HCT116 (cell line): Measurements from ENCODE around the gene PLEKHM3. TPM values are rescaled to one million over a fixed set of nuclear protein-coding genes. Genes with fewer than 3 reads are reported as not detected.

Source experiments
- ATAC-seq: fragments of 200-7000 bp; cut with Tn5 transposase; 2 replicates; pipeline ENCODE4 v1.9.1; 2020; ENCODE audit warnings: mild to moderate bottlenecking, moderate library complexity
- BruUV-seq: library from RNA; stranded (reverse); fragments of 400-500 nt; replicated peaks from 2 replicates; lab custom pipeline; 2021; lab: Mats Ljungman, UMichigan
- CTCF ChIA-PET: fragments of 300-600 bp; sonication (Branson Sonifier 250); formaldehyde crosslinking; loops from one replicate; lab custom pipeline; 2021; ENCODE audit warnings: antibody characterized with exemption; lab: Charles Lee
- POLR2A ChIA-PET: fragments of 300-600, 350-600 bp; sonication (Branson Sonifier 250); formaldehyde crosslinking; loops from one replicate; lab custom pipeline; 2021; ENCODE audit warnings: antibody characterized with exemption; lab: Charles Lee
- RAD21 ChIA-PET, 2 experiments: fragments of 300-600 bp; sonication (Branson Sonifier 250); formaldehyde crosslinking; loops; one replicate each; lab custom pipeline; 2023; ENCODE audit warnings: low total read pairs in 2 of 2; ENCODE audit not compliant: uncharacterized antibody in 2 of 2, unreplicated experiment in 2 of 2, low non-redundant PET in 1 of 2; lab: Charles Lee
- DNase-seq: peaks from one replicate; pipeline ENCODE4 v3.0.0-alpha.2; 2010; ENCODE audit warnings: low read depth, low spot score
- H2AFZ ChIP-seq: fragments of 200-600 bp; shearing (Covaris generic), sonication (generic); 2 replicates; pipeline ENCODE4 v1.6.1; 2017; ENCODE audit warnings: low read depth, mixed run types, mixed read lengths, antibody characterized with exemption, low read length; ENCODE audit not compliant: poor library complexity, severe bottlenecking
- H3K27ac ChIP-seq: 2 replicates; pipeline ENCODE4 v1.5.1; 2012; ENCODE audit warnings: low read depth, low read length
- H3K27me3 ChIP-seq: fragments of 200-600 bp; sonication (generic); 2 replicates; pipeline ENCODE4 v1.6.1; 2016; ENCODE audit warnings: mixed run types, low read length, mixed read lengths; ENCODE audit not compliant: insufficient read depth
- H3K36me3 ChIP-seq, 2 experiments: fragments of 200-500 bp in 1 of 2; fragments of 200-600 bp in 1 of 2; sonication (Bioruptor generic) in 1 of 2; sonication (generic) in 1 of 2; 2 replicates each; pipeline versions ENCODE4 v1.5.1 to v1.6.1; 2014 to 2016; ENCODE audit warnings: low read length in 2 of 2, inconsistent platforms in 1 of 2, mixed read lengths in 1 of 2, mixed run types in 1 of 2; ENCODE audit not compliant: insufficient read depth in 2 of 2, control insufficient read depth in 1 of 2
- H3K4me1 ChIP-seq, 2 experiments: fragments of 200-600 bp in 1 of 2; sonication (generic) in 1 of 2; 2 replicates each; pipeline versions ENCODE4 v1.5.1 to v1.6.1; 2012 to 2017; ENCODE audit warnings: low read length in 2 of 2, inconsistent platforms in 1 of 2, mild to moderate bottlenecking in 1 of 2, mixed read lengths in 1 of 2, mixed run types in 1 of 2, moderate library complexity in 1 of 2; ENCODE audit not compliant: insufficient read depth in 2 of 2, control insufficient read depth in 1 of 2
- H3K4me2 ChIP-seq: fragments of 200-600 bp; sonication (generic); 2 replicates; pipeline ENCODE4 v1.6.1; 2017; ENCODE audit warnings: mixed run types, low read length, mixed read lengths
- H3K4me3 ChIP-seq, 2 experiments: fragments of 200-600 bp in 1 of 2; sonication (generic) in 1 of 2; replicated peaks in 1 of 2; 2 replicates each; pipeline ENCODE4 v1.5.1; 2011 to 2016; ENCODE audit warnings: low read length in 2 of 2, control low read depth in 1 of 2, low read depth in 1 of 2, mild to moderate bottlenecking in 1 of 2, mixed read lengths in 1 of 2, mixed run types in 1 of 2
- H3K79me2 ChIP-seq: fragments of 200-600 bp; sonication (generic); 2 replicates; pipeline ENCODE4 v1.6.1; 2017; ENCODE audit warnings: mild to moderate bottlenecking, mixed run types, low read length, moderate library complexity, mixed read lengths; ENCODE audit not compliant: insufficient read depth
- H3K9ac ChIP-seq: fragments of 200-600 bp; sonication (generic); 2 replicates; pipeline ENCODE4 v1.6.1; 2016; ENCODE audit warnings: low read length, mixed read lengths
- H3K9me2 ChIP-seq: fragments of 200-600 bp; sonication (generic), shearing (Covaris generic); 2 replicates; pipeline ENCODE4 v1.6.1; 2017; ENCODE audit warnings: mixed run types, mild to moderate bottlenecking, moderate library complexity; ENCODE audit not compliant: insufficient read depth
- H3K9me3 ChIP-seq, 2 experiments: fragments of 200-500 bp in 1 of 2; fragments of 200-600 bp in 1 of 2; sonication (Bioruptor generic) in 1 of 2; sonication (generic) in 1 of 2; 2 replicates each; pipeline ENCODE4 v1.6.1; 2014 to 2017; ENCODE audit warnings: low read length in 2 of 2, mixed read lengths in 2 of 2, inconsistent platforms in 1 of 2, low read depth in 1 of 2, mild to moderate bottlenecking in 1 of 2, mixed run types in 1 of 2, moderate library complexity in 1 of 2; ENCODE audit not compliant: control insufficient read depth in 1 of 2, insufficient read depth in 1 of 2
- H4K20me1 ChIP-seq: fragments of 200-600 bp; sonication (generic), shearing (Covaris generic); 2 replicates; pipeline ENCODE4 v1.6.1; 2017; ENCODE audit warnings: mixed run types, mild to moderate bottlenecking, moderate library complexity; ENCODE audit not compliant: insufficient read depth
- CEBPB ChIP-seq: IDR thresholded peaks from 2 replicates; pipeline ENCODE4 v1.6.1; 2012; ENCODE audit warnings: low read depth
- EGR1 ChIP-seq: IDR thresholded peaks from 2 replicates; pipeline ENCODE4 v1.6.1; 2012; ENCODE audit warnings: low read depth
- EZH2 ChIP-seq: fragments of 200-600 bp; sonication (generic); IDR thresholded peaks from 2 replicates; pipeline ENCODE4 v1.6.1; 2017; ENCODE audit warnings: antibody characterized with exemption, mixed run types
- EZH2phosphoT487 ChIP-seq: fragments of 200-600 bp; IDR thresholded peaks from 2 replicates; pipeline ENCODE4 v1.6.1; 2018; ENCODE audit warnings: antibody characterized with exemption, borderline replicate concordance
- POLR2A ChIP-seq: IDR thresholded peaks from 2 replicates; pipeline ENCODE4 v1.7.0; 2011; ENCODE audit warnings: borderline replicate concordance; ENCODE audit not compliant: insufficient read depth, insufficient read length; ENCODE audit errors: extremely low read depth
- POLR2AphosphoS5 ChIP-seq: IDR thresholded peaks from 2 replicates; pipeline ENCODE4 v1.6.1; 2011; ENCODE audit warnings: mild to moderate bottlenecking, low read depth, low read length, moderate library complexity
- SIN3A ChIP-seq: IDR thresholded peaks from 2 replicates; pipeline ENCODE4 v1.6.1; 2012; ENCODE audit warnings: low read depth
- ZFX ChIP-seq: fragments of 450-650 bp; IDR thresholded peaks from 2 replicates; pipeline ENCODE4 v1.6.1; 2017
- intact Hi-C: fragments of 100-400 bp; cut with micrococcal nuclease; formaldehyde crosslinking; loops from 2 replicates; pipeline ENCODE4 v1.10.0; 2022
- total RNA-seq: library from RNA; stranded (reverse); gene quantifications from one replicate; pipeline ENCODE4 v1.2.1, GENCODE V29; 2021; ENCODE audit not compliant: unreplicated experiment
- TF ChIP-seq, protein P1 (sequence below): IDR thresholded peaks from 2 replicates; pipeline ENCODE4 v1.6.1; 2012
- TF ChIP-seq, protein P2 (sequence below): IDR thresholded peaks from 2 replicates; pipeline ENCODE4 v1.6.1; 2012; ENCODE audit warnings: low read depth

PLEKHM3 gene
- total RNA-seq, 1 experiment from 2014 or later: 6.3 TPM

DNA sequence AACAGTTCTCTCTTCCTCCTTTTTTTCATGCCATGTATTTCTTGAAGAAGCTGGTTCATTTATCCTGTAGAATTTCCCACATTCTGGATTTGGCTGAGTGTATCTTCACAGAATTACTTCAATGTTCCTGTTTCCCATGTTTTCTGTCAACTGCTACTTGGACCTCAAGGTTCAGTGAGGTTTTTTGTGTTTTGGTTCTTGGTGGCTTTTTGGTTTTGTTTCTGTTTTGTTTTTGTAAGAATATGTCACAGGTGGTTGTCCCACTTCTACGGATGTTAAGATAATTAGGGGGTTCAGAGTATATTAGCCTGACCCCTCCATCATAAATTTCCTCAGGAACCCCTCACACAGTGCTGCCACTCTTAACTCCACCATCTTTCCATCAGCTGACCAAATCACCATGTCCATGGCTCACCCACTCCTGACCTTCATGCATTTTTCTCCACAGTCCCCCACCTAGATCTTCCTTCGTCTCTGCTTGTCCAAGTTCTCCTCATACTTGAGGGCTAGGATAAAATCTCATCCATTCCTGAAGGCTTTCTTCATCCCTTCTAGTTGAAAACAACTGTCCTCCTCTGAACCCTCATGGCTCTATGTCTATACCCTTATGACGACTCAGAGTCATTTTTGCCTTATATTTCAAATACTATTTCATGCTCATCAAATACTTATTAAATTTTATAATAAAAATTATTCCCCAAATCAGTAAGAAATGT, 40.4 kb downstream of the PLEKHM3 start:
- H4K20me1 ChIP-seq: no peaks in the 10 kb centered on the region
- no peaks in the 10 kb centered on the region for H3K9me3 ChIP-seq
- RAD21 ChIA-PET: no interaction called here
- DNase-seq: no peak
- no peak overlapping the region for H3K27ac ChIP-seq
- H3K9me2 ChIP-seq: no peaks in the 10 kb centered on the region
- no peak overlapping the region for H2AFZ ChIP-seq
- CTCF ChIA-PET: no interaction called here
- H3K4me1 ChIP-seq: no peaks in the 10 kb centered on the region
- ATAC-seq: no peak
- TF ChIP-seq EZH2 (no peak), ZFX (no peak), EGR1 (no peak), EZH2phosphoT487 (no peak), POLR2A (no peak), POLR2AphosphoS5 (no peak), SIN3A (no peak), CEBPB (no peak)
- TF ChIP-seq, protein P1, sequence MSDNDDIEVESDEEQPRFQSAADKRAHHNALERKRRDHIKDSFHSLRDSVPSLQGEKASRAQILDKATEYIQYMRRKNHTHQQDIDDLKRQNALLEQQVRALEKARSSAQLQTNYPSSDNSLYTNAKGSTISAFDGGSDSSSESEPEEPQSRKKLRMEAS: no peak
- TF ChIP-seq, protein P2, sequence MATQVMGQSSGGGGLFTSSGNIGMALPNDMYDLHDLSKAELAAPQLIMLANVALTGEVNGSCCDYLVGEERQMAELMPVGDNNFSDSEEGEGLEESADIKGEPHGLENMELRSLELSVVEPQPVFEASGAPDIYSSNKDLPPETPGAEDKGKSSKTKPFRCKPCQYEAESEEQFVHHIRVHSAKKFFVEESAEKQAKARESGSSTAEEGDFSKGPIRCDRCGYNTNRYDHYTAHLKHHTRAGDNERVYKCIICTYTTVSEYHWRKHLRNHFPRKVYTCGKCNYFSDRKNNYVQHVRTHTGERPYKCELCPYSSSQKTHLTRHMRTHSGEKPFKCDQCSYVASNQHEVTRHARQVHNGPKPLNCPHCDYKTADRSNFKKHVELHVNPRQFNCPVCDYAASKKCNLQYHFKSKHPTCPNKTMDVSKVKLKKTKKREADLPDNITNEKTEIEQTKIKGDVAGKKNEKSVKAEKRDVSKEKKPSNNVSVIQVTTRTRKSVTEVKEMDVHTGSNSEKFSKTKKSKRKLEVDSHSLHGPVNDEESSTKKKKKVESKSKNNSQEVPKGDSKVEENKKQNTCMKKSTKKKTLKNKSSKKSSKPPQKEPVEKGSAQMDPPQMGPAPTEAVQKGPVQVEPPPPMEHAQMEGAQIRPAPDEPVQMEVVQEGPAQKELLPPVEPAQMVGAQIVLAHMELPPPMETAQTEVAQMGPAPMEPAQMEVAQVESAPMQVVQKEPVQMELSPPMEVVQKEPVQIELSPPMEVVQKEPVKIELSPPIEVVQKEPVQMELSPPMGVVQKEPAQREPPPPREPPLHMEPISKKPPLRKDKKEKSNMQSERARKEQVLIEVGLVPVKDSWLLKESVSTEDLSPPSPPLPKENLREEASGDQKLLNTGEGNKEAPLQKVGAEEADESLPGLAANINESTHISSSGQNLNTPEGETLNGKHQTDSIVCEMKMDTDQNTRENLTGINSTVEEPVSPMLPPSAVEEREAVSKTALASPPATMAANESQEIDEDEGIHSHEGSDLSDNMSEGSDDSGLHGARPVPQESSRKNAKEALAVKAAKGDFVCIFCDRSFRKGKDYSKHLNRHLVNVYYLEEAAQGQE: no peak
- no peak overlapping the region for H3K9ac ChIP-seq
- intact Hi-C loops: no loop called here
- no peak overlapping the region for H3K4me2 ChIP-seq
- no peak overlapping the region for H3K4me3 ChIP-seq
- no peaks in the 10 kb centered on the region for H3K79me2 ChIP-seq
- POLR2A ChIA-PET: no interaction called here
- no TSS peak for BruUV-seq
- H3K36me3 ChIP-seq: no peaks in the 10 kb centered on the region
- no peaks in the 10 kb centered on the region for H3K27me3 ChIP-seq
